Sigmoid colon (tissue), 7 donors: ENCODE results near the gene RNASE13. TPM values are rescaled to one million over a fixed set of nuclear protein-coding genes. Genes with fewer than 3 reads are reported as not detected.
A peak's percentile ranks its signal among the peaks of the same experiment; 100 is the strongest.

ENCODE experiments used
- DNase-seq: peaks from one replicate; pipeline ENCODE4 v3.0.0-alpha.2; 2019
- H3K27ac ChIP-seq, 4 donors: fragments of 200-600 bp; sonication (generic); one replicate each; pipeline ENCODE4 v1.5.1; 2016 to 2019; ENCODE audit warnings: mild to moderate bottlenecking in 1 of 4
- H3K27me3 ChIP-seq, 3 donors: fragments of 200-600 bp; sonication (generic); one replicate each; pipeline ENCODE4 v1.5.1; 2019; ENCODE audit warnings: mild to moderate bottlenecking in 1 of 3
- H3K36me3 ChIP-seq, 4 donors: fragments of 200-600 bp; sonication (generic); one replicate each; pipeline ENCODE4 v1.5.1; 2016 to 2019
- H3K4me1 ChIP-seq, 4 donors: fragments of 200-600 bp; sonication (generic); one replicate each; pipeline ENCODE4 v1.5.1; 2017 to 2019
- H3K4me3 ChIP-seq, 4 donors: fragments of 200-600 bp; sonication (generic); one replicate each; pipeline ENCODE4 v1.5.1; 2017 to 2019; ENCODE audit warnings: mild to moderate bottlenecking in 2 of 4, moderate library complexity in 1 of 4
- H3K9me3 ChIP-seq, 4 donors: fragments of 200-600 bp in 3 of 4; sonication (generic) in 3 of 4; one replicate each; pipeline versions ENCODE4 v1.5.1 to v1.6.1; 2013 to 2019
- EP300 ChIP-seq, 4 donors: sonication (generic); formaldehyde crosslinking; IDR thresholded peaks; one replicate each; pipeline ENCODE4 v1.6.1; 2017; ENCODE audit warnings: antibody characterized with exemption in 4 of 4
- POLR2A ChIP-seq, 2 donors: fragments of 450-650 bp; IDR thresholded peaks; one replicate each; pipeline ENCODE4 v1.6.1; 2016; ENCODE audit warnings: antibody characterized with exemption in 2 of 2, mild to moderate bottlenecking in 2 of 2, moderate library complexity in 2 of 2
- POLR2AphosphoS5 ChIP-seq, 4 donors: sonication (generic); formaldehyde crosslinking; IDR thresholded peaks; one replicate each; pipeline ENCODE4 v1.6.1; 2017; ENCODE audit warnings: antibody characterized with exemption in 4 of 4
- WGBS, 2 donors: extraction: QIAGEN DNeasy Blood & Tissue Kit; methylation state at CpG; one replicate each; pipeline ENCODE4 v1.1.7; 2013; 5-methylcytosine and 5-hydroxymethylcytosine counted together
- intact Hi-C: fragments of 100-400 bp; cut with DNase I; formaldehyde crosslinking; loops from one replicate; pipeline ENCODE4 v1.15.1; 2023
- polyA plus RNA-seq, 3 donors: library from polyadenylated mRNA; stranded (reverse); fragments of 200-250 nt; gene quantifications; one replicate each; pipeline ENCODE4 v1.2.3, GENCODE V29; 2013
- total RNA-seq, 4 donors: library from RNA; depleted of rRNA; stranded (reverse); fragments of >200 nt; gene quantifications; one replicate each; pipeline ENCODE4 v1.1.0, GENCODE V29; 2016
- TF ChIP-seq, protein P1 (sequence below), 4 experiments: fragments of 450-650 bp in 3 of 4; fragments of 200-600 bp in 1 of 4; IDR thresholded peaks; one replicate each; pipeline ENCODE4 v1.5.1; 2016 to 2019; ENCODE audit warnings: antibody characterized with exemption in 4 of 4, mild to moderate bottlenecking in 3 of 4, moderate library complexity in 2 of 4
- donor health status: healthy with polysubstance abuse.
- donor health status: Bipolar disorder and iron deficiency.
- donor health status: healthy.

RNASE13 gene
- total and polyA plus RNA-seq, 7 donors = not detected

DNA sequence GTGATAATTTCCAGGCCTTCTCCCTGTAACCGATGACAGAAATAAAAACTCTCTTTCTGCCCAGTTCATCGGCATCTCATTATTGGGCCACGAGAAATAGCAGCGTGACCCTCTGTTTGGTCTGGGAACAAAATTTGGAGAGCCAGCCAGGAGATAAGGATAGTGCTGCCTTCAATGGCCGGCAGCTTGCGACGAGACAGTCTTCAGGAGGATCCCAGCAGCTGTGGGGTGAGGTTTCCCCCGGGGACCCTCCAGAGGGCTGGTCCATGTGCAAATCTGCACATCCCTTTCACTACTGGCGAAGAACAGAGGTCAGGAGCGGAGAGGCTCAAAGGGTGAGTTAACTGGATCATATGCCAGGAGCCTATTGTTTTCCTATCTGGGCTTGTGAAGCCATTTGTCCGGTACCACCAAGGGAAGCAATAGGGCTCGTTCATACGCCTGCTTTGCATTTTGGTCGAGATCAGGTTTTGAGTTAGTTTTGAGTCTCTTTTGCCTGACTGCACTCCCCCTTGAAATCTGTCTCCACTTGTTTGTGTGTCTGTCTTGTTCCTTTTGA lies 30.7 kb downstream of the RNASE13 start:
- 48 to 84% methylated on average over 14 of the region's 14 CpGs for WGBS, 2 donors
- no peak for DNase-seq
- H3K27me3 ChIP-seq = no peaks in the 10 kb centered on the region
- intact Hi-C loops = no loop called here
- no peak overlapping the region for H3K4me3 ChIP-seq
- H3K9me3 ChIP-seq = no peaks in the 10 kb centered on the region
- TF ChIP-seq, protein P1, sequence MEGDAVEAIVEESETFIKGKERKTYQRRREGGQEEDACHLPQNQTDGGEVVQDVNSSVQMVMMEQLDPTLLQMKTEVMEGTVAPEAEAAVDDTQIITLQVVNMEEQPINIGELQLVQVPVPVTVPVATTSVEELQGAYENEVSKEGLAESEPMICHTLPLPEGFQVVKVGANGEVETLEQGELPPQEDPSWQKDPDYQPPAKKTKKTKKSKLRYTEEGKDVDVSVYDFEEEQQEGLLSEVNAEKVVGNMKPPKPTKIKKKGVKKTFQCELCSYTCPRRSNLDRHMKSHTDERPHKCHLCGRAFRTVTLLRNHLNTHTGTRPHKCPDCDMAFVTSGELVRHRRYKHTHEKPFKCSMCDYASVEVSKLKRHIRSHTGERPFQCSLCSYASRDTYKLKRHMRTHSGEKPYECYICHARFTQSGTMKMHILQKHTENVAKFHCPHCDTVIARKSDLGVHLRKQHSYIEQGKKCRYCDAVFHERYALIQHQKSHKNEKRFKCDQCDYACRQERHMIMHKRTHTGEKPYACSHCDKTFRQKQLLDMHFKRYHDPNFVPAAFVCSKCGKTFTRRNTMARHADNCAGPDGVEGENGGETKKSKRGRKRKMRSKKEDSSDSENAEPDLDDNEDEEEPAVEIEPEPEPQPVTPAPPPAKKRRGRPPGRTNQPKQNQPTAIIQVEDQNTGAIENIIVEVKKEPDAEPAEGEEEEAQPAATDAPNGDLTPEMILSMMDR (IDR thresholded peaks at IDR 0.05) = no peak
- TF ChIP-seq POLR2AphosphoS5 (IDR thresholded peaks at IDR 0.05) = no peak
- H3K27ac ChIP-seq = no peak overlapping the region
- H3K4me1 ChIP-seq = peaks cover 0 to 8% (median 7%) of the 10 kb centered on the region in 4 donors
- H3K36me3 ChIP-seq = no peaks in the 10 kb centered on the region

DNA sequence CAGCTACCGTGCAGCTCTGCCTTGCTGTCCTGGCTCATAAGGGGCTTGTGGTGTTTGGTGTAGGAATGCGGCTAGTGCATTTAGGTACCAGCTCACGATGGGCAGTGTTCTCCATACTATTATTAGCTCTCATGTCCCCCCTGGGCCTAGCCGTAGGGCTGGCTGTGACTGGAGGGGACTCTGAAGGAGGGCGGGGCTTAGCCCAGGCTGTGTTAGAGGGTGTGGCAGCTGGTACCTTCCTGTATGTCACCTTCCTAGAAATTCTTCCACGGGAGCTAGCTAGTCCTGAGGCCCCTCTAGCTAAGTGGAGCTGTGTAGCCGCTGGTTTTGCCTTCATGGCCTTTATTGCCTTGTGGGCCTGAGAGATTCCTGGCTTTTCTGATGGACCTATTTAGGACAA lies 33.4 kb downstream of the RNASE13 start:
- Histone ChIP-seq H3K27ac (no peak overlapping the region), H3K9me3 (no peaks in the 10 kb centered on the region), H3K4me1 (peaks cover 0 to 12% (median 9%) of the 10 kb centered on the region in 4 donors), H3K4me3 (no peak overlapping the region), H3K27me3 (no peaks in the 10 kb centered on the region), H3K36me3 (peaks cover 7 to 15% (median 11%) of the 10 kb centered on the region in 4 donors)
- no peak for DNase-seq
- no peak for TF ChIP-seq EP300 (IDR thresholded peaks at IDR 0.05)
- no peak for TF ChIP-seq POLR2A (IDR thresholded peaks at IDR 0.05)
- no peak for TF ChIP-seq POLR2AphosphoS5 (IDR thresholded peaks at IDR 0.05)
- TF ChIP-seq, protein P1 (IDR thresholded peaks at IDR 0.05) = no peak
- WGBS, 2 donors = 34 to 71% methylated on average over 7 of the region's 7 CpGs
- intact Hi-C loops = no loop called here

DNA sequence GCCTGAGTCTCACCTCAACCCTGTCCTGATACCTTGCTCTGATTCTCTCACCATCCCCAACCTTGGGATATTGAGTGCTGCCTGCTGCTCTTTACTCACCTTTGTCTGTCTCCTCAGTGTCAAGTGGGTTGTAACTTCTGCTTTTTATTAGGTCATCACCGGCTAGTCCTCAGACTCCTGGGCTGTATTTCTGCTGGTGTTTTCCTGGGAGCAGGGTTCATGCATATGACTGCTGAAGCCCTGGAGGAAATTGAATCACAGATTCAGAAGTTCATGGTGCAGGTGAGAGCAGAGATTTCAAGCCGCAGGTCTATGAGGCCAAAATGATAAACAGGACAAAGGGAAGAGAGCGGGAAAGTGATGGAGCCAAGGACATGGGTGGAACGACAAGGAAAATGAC lies 35.0 kb downstream of the RNASE13 start:
- Histone ChIP-seq H3K27ac (peak overlapping the region in 1 of 4 donors; percentile 51), H3K4me1 (peaks cover 0 to 12% (median 9%) of the 10 kb centered on the region in 4 donors), H3K27me3 (no peaks in the 10 kb centered on the region), H3K36me3 (peaks cover 22 to 32% (median 27%) of the 10 kb centered on the region in 4 donors), H3K9me3 (no peaks in the 10 kb centered on the region), H3K4me3 (no peak overlapping the region)
- intact Hi-C loops = loop anchor here (10.0 kb wide), 1 partner anchor 455 kb away; the partner anchor contains the start of gene CHD8
- DNase-seq = no peak
- no peak for TF ChIP-seq POLR2AphosphoS5 (IDR thresholded peaks at IDR 0.05)
- TF ChIP-seq POLR2A (IDR thresholded peaks at IDR 0.05) = no peak
- TF ChIP-seq, protein P1 (IDR thresholded peaks at IDR 0.05) = no peak
- 26 to 68% methylated on average over 4 of the region's 4 CpGs for WGBS, 2 donors

DNA sequence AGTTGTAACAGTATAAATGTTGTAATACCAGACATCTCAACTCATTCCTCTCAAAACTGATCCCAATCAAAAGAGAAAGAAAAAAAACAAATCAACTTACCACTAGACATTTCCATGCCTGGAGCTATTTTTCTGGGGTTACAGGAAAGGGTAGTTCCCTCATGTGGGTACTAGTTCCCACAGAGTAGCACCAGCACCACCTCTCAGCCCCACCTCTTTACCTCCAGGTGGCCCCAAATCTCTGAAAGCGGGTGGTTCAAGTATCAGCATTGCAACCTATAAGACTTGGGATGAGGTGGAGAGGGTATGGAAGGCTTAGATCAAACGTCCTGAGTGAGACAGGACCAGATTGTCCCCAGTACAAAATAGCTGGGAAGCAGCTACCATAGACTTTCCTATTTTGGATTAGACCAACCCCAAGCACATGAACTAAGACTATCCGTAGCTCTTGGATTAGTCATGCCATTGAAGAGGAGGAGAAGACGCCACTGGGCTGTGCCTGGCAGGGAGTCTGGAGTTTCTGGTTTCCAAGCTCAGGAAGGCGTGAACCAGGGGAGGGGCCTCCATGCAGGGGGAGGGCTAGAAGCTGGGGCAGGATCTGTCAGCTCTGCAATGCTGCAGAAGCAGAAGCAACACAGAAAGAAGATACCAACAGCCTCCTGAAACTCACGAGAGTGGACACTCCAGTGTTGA lies 35.8 kb downstream of the RNASE13 start, which contains the start of gene SLC39A2:
Gene SLC39A2 (plus strand): TSS at position 620 of the 693 bp plus-strand sequence. CDS start 154 bp downstream, outside the sequence.
- intact Hi-C loops = loop anchor here (10.0 kb wide), 1 partner anchor 456 kb away; the partner anchor contains the start of gene CHD8
- DNase-seq = no peak
- TF ChIP-seq, protein P1 (IDR thresholded peaks at IDR 0.05) = no peak
- TF ChIP-seq POLR2AphosphoS5 (IDR thresholded peaks at IDR 0.05) (no peak), POLR2A (IDR thresholded peaks at IDR 0.05) (no peak), EP300 (IDR thresholded peaks at IDR 0.05) (no peak)
- peaks cover 30 to 39% (median 35%) of the 10 kb centered on the region in 4 donors for H3K36me3 ChIP-seq
- H3K27ac ChIP-seq = peak within 1 kb of the TSS in 3 of 4 donors; percentile 24 to 51 (median 44)
- H3K4me1 ChIP-seq = peaks cover 0 to 12% (median 9%) of the 10 kb centered on the region in 4 donors
- H3K27me3 ChIP-seq = no peaks in the 10 kb centered on the region
- WGBS, 2 donors = 9 to 53% methylated on average over 6 of the region's 6 CpGs
- H3K4me3 ChIP-seq = no peak within 1 kb of the TSS
- no peaks in the 10 kb centered on the region for H3K9me3 ChIP-seq
